Right kidney (tissue), 9 donors: ENCODE data around the gene ZNF609.
A peak's percentile ranks its signal among the peaks of the same experiment; 100 is the strongest.

Experiments used
- DNase-seq: peaks from one replicate; pipeline ENCODE4 v3.0.0-alpha.2; 2016
- long read RNA-seq, 8 donors: transcript quantifications; one replicate each; lab custom pipeline, GENCODE V29; 2026

ZNF609 gene, protein sequence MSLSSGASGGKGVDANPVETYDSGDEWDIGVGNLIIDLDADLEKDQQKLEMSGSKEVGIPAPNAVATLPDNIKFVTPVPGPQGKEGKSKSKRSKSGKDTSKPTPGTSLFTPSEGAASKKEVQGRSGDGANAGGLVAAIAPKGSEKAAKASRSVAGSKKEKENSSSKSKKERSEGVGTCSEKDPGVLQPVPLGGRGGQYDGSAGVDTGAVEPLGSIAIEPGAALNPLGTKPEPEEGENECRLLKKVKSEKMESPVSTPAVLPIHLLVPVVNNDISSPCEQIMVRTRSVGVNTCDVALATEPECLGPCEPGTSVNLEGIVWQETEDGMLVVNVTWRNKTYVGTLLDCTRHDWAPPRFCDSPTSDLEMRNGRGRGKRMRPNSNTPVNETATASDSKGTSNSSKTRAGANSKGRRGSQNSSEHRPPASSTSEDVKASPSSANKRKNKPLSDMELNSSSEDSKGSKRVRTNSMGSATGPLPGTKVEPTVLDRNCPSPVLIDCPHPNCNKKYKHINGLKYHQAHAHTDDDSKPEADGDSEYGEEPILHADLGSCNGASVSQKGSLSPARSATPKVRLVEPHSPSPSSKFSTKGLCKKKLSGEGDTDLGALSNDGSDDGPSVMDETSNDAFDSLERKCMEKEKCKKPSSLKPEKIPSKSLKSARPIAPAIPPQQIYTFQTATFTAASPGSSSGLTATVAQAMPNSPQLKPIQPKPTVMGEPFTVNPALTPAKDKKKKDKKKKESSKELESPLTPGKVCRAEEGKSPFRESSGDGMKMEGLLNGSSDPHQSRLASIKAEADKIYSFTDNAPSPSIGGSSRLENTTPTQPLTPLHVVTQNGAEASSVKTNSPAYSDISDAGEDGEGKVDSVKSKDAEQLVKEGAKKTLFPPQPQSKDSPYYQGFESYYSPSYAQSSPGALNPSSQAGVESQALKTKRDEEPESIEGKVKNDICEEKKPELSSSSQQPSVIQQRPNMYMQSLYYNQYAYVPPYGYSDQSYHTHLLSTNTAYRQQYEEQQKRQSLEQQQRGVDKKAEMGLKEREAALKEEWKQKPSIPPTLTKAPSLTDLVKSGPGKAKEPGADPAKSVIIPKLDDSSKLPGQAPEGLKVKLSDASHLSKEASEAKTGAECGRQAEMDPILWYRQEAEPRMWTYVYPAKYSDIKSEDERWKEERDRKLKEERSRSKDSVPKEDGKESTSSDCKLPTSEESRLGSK (N-terminal part only)
- long read RNA-seq, donor 1, partial matches to known transcripts, result 15 of 19 reads
- long read RNA-seq, donor 1, other reads (novel, unspliced or antisense), result 0 of 19 reads
- long read RNA-seq, donor 2, partial matches to known transcripts, result 0 of 1 reads
- long read RNA-seq, donor 2, other reads (novel, unspliced or antisense), result 0 of 1 reads
- long read RNA-seq, donor 3, partial matches to known transcripts, result 9 of 9 reads
- long read RNA-seq, donor 3, other reads (novel, unspliced or antisense), result 0 of 9 reads
- long read RNA-seq, donor 4, partial matches to known transcripts, result 12 of 22 reads
- long read RNA-seq, donor 4, other reads (novel, unspliced or antisense), result 6 of 22 reads
- long read RNA-seq, donor 5, partial matches to known transcripts, result 5 of 6 reads
- long read RNA-seq, donor 5, other reads (novel, unspliced or antisense), result 0 of 6 reads
- long read RNA-seq, donor 6, partial matches to known transcripts, result 11 of 13 reads
- long read RNA-seq, donor 6, other reads (novel, unspliced or antisense), result 0 of 13 reads
- long read RNA-seq, donor 7, result 0 reads
- long read RNA-seq, donor 8, partial matches to known transcripts, result 15 of 16 reads
- long read RNA-seq, donor 8, other reads (novel, unspliced or antisense), result 0 of 16 reads

GRCh38 chr15:64460206-64460723 is at the start of gene ZNF609:
TSS of gene ZNF609 (plus strand) at chr15:64460578. CDS start at chr15:64499420, 38,842 bp downstream.
- DNase-seq, result peak; percentile 92

GRCh38 chr15:64412216-64412615 is 48.2 kb upstream of the ZNF609 start:
- no peak for DNase-seq

- no peak for DNase-seq
Observed at GRCh38 chr15:64422697-64423096, 37.7 kb upstream of the ZNF609 start.

GRCh38 chr15:64423970-64424369 is 36.4 kb upstream of the ZNF609 start:
- no peak for DNase-seq

DNA sequence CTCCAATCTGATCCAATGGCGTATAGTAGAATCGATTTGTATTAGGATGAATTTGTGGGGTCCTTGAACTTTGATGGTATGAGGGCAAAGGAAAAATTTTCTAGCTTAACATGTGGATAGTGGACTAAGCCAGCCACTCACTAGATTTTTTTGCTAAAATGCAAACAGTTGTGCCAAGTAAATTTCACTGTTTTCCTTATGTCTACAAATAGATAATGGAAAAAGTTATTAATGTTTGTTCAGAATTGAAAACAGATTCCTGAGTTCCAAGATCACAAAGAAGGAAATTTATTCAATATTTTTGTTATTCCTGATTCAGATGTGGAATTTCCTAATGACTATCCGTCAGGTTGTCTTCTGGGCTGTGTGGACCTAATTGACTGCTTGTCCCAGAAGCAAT is 35.2 kb upstream of the ZNF609 start:
- DNase-seq, result no peak

- peak; percentile 6 for DNase-seq
Observed at GRCh38 chr15:64426845-64427465, 33.4 kb upstream of the ZNF609 start.

DNA sequence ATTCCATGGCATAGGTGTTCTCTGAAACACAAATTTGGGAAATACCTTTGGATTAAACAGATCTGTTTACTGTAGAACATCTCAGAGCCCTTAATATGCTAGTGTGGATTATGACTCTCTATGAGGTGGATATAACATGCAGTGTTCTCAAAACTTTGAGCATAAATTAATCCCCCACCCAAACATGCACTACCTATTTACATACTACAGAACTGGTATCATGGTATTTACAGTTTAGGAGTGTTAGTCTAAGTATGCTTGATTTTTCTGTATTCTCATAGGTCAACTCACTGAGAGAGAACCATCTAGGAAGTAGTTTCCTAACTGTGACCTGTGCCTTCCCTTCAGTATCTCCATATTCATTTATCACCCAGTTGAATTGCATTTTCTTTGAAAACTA is 30.9 kb upstream of the ZNF609 start:
- DNase-seq, result no peak

DNA sequence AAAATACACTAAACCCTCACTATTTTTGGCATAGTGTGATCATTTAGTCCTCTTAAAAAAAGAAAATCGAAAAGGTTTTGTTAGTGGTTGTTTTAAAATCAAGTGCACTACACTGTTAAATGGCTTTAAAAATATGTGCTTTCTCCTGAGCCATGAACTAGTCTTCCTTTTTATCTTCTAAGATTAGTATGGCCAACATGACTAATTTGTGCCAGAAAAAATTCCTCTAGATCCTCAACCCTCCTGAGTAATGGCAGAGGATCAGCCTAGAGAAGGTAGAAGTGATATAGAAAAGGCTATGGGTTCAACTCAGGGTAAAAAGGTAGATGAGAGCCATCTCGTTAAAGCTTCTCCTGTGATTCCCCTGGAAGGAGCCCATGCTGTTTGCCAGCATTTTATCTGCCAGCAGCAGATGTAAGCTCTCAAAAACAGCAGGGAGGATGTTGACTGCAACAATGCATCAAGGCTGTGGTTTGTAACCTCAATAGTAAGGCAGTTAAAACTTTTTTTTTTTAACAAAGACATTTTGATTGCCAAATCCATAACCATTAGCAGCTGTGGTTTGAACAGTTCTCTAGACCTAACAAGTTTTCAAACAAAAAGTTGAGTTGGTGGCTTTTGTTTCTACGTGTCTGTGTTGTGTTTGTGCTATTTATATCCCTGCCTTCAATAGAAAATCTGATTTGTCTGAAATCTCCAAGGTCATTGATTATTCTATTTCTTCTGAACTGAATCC is 30.2 kb upstream of the ZNF609 start:
- peak; percentile 14 for DNase-seq

GRCh38 chr15:64437982-64438381 is 22.4 kb upstream of the ZNF609 start:
- no peak for DNase-seq

- DNase-seq, result no peak
Observed at GRCh38 chr15:64438653-64439447, 21.5 kb upstream of the ZNF609 start.

DNA sequence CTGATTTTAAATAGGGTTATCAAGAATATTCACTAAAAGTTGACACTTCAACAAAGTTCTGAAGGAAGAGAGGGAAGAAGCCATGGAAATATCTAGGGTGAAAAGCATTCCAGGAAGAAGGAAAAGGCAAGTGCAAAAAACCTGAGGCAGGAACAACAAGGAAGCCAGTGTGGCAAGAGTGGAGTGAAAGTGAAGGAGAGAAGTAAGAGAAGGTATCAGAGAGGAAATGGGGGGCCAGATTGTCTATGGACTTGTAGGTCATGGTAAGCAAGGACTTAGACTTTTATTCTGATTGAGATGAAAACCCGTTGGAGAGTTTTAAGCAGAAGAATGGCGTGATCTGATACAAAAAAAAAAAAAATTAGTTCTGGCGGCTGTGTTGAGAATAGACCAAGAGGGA is 18.5 kb upstream of the ZNF609 start:
- no peak for DNase-seq

DNA sequence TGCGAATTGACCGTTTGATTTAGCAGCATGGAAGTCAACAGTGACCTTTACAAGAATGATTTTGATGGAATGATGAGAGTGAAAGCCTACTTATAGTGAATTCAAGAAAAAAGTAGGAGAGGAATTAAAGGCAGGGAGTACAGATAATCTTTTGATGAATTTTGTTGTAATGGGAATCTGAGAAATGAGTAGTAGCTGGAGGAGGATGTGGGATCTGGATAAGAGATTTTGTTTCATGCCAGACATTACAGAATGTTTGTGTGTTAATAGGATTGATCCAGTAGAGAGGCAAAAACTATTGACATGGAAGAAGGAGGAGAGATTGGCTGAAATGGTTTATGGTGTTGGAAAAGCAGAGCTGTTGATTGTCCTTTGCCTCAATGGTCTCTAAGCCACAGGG is 17.4 kb upstream of the ZNF609 start:
- no peak for DNase-seq

- DNase-seq, result no peak
Observed at GRCh38 chr15:64443747-64444621, 16.4 kb upstream of the ZNF609 start.

- DNase-seq, result no peak
Observed at GRCh38 chr15:64444836-64445235, 15.5 kb upstream of the ZNF609 start.

DNA sequence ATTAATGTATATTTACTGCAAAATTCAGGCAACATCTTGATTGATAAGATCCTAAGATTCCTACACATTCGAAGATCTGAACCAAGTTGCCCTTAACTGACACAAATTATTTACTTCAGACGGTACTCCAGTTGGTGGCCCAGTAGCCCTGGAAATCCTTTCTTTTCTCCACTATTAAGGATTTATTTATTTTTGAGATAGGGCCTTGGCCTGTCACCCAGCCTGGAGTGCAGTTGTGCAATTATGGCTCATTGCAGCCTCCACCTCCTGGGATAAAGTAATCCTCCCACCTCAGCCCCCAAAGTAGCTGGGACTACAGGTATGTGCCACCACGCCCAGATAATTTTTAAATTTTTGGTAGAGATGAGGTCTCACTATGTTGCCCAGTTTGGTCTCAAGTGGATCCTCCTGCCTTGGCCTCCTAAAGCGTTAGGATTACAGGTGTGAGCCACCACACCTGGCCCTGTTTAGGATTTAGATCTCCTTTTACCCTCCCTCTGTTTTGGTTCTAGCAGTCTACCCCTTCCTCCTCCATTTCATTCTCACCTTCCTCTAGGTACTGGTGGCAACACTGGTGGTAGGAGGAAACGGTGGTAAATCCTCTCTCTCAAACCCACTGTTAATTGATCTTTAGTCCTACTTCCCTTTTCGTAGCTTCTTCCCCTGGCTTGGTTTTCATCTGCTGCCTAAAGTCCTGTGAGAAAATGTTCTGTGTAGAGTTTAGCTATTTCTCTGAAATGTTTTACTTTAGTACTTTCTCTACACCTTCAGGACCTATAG is 12.7 kb upstream of the ZNF609 start:
- no peak for DNase-seq

DNA sequence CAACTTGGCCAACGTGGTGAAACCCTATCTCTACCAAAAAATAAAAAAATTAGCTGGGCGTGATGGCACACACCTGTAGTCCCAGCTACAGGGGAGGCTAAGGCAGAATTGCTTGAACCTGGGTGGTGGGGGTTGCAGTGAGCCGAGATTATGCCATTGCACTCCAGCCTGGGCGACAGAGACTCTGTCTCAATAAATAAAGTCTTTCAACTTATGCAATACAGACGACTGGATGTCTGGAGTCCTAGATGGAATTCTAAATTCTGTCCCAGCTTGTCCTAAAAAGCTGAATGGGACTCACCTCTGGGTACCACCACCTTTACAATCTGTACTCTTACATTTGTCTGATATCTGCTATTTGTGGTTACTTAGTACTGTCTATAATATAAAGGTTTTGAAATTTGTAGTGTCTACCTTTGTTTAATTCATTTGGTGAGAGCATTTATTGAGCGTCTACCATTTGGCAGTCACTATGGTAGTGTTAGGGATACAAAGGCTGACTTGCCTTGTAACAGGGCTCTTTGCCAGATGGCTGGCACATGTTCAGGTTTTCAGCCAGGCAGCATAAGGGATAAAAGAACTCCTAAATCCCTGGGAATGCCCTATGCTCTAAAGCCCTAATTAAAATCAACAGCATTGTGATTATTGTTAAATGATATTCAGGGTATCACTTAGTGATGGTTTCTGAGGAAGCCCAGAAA is 7.2 kb upstream of the ZNF609 start:
- no peak for DNase-seq

DNA sequence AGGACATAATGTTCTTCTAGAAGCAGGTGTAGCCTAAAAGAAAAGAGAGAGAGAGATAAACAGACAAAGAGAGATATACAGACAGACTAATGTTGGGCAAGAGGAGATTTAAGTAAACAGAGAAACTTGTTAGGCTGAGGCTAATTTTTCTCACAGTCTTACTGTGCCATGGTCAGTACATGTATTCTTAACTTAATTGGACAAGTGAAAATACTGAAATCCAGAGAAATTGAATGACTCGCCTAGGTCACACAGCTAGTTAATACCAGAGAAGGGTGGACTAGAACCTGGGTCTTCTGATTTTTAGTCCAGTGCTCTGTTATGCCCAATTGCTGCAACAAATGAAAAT is 6.7 kb upstream of the ZNF609 start:
- no peak for DNase-seq
